Keratinocyte (primary cell): ENCODE results near the gene LRP1B. TPM values are rescaled to one million over a fixed set of nuclear protein-coding genes. Genes with fewer than 3 reads are reported as not detected.

ENCODE experiments used
- DNase-seq: peaks from one replicate; pipeline ENCODE4 v3.0.0-alpha.2; 2011; ENCODE audit warnings: low read depth, missing footprints, low spot score
- FAIRE-seq: peaks from 2 replicates; lab custom pipeline; 2011; peaks lifted over from hg19 to GRCh38; lab: Jason Lieb, UNC
- H2AFZ ChIP-seq: 2 replicates; pipeline ENCODE4 v1.6.0; 2012; ENCODE audit warnings: low read length, control low read depth, inconsistent platforms; ENCODE audit not compliant: control insufficient read depth
- H3K27ac ChIP-seq: 2 replicates; pipeline ENCODE4 v1.5.1; 2011; ENCODE audit warnings: low read length; ENCODE audit not compliant: control insufficient read depth, insufficient read depth
- H3K27me3 ChIP-seq: 3 replicates; pipeline ENCODE4 v1.6.0; 2011; ENCODE audit warnings: low read length; ENCODE audit not compliant: control insufficient read depth, insufficient read depth; ENCODE audit errors: extremely low read depth
- H3K36me3 ChIP-seq, 2 experiments: 2 replicates in 1 of 2; 3 replicates in 1 of 2; pipeline ENCODE4 v1.5.1; 2011; ENCODE audit warnings: low read length in 2 of 2, mild to moderate bottlenecking in 1 of 2; ENCODE audit not compliant: control insufficient read depth in 2 of 2, insufficient read depth in 2 of 2; ENCODE audit errors: extremely low read depth in 1 of 2
- H3K4me1 ChIP-seq: 3 replicates; pipeline ENCODE4 v1.5.1; 2011; ENCODE audit warnings: low read length; ENCODE audit not compliant: control insufficient read depth, insufficient read depth; ENCODE audit errors: extremely low read depth
- H3K4me2 ChIP-seq: 3 replicates; pipeline ENCODE4 v1.6.0; 2011; ENCODE audit warnings: low read depth, low read length; ENCODE audit not compliant: control insufficient read depth, insufficient read depth; ENCODE audit errors: extremely low read depth
- H3K4me3 ChIP-seq, 3 experiments: fragments of 200-600 bp in 1 of 3; sonication (generic) in 1 of 3; 2 replicates in 2 of 3; 3 replicates in 1 of 3; pipeline ENCODE4 v1.5.1; 2011 to 2016; ENCODE audit warnings: low read length in 3 of 3, mild to moderate bottlenecking in 3 of 3, control low read depth in 2 of 3, inconsistent platforms in 1 of 3, low read depth in 1 of 3, mixed read lengths in 1 of 3, mixed run types in 1 of 3, moderate library complexity in 1 of 3; ENCODE audit not compliant: control insufficient read depth in 2 of 3, insufficient read depth in 2 of 3; ENCODE audit errors: extremely low read depth in 1 of 3
- H3K79me2 ChIP-seq: 2 replicates; pipeline ENCODE4 v1.6.0; 2012; ENCODE audit warnings: low read length; ENCODE audit not compliant: control insufficient read depth, insufficient read depth
- H3K9ac ChIP-seq: 3 replicates; pipeline ENCODE4 v1.6.0; 2011; ENCODE audit warnings: low read length; ENCODE audit not compliant: control insufficient read depth, insufficient read depth; ENCODE audit errors: extremely low read depth
- H3K9me1 ChIP-seq: 3 replicates; pipeline ENCODE4 v1.6.0; 2011; ENCODE audit warnings: low read length; ENCODE audit not compliant: control insufficient read depth, insufficient read depth; ENCODE audit errors: extremely low read depth
- H3K9me3 ChIP-seq: 2 replicates; pipeline ENCODE4 v1.5.1; 2012; ENCODE audit warnings: low read depth, low read length; ENCODE audit not compliant: control insufficient read depth
- H4K20me1 ChIP-seq: 3 replicates; pipeline ENCODE4 v1.6.0; 2011; ENCODE audit warnings: low read length; ENCODE audit not compliant: control insufficient read depth, insufficient read depth; ENCODE audit errors: extremely low read depth
- EZH2 ChIP-seq: IDR thresholded peaks from one replicate; pipeline ENCODE4 v1.6.1; 2012; ENCODE audit warnings: inconsistent platforms, mild to moderate bottlenecking, low read length, moderate library complexity
- dilution Hi-C: fragments of 300-500 bp; cut with MboI; formaldehyde crosslinking; loops from one replicate; pipeline ENCODE4 v1.7.0; 2020; ENCODE audit warnings: low sequenced_read_pairs; ENCODE audit not compliant: extremely low pct_ligation_motif_present
- polyA plus RNA-seq, 5 experiments: library from polyadenylated mRNA; depleted of rRNA in 3 of 5; stranded (reverse) in 3 of 5; stranded (forward) in 1 of 5; unstranded in 1 of 5; fragments of >200 nt; gene quantifications; 1 replicate in 1 of 5; 2 replicates in 3 of 5; 3 replicates in 1 of 5; pipeline versions ENCODE4 v1.2.1 to v1.2.3, GENCODE V29; 2011 to 2012; ENCODE audit warnings: missing spikeins in 2 of 5, low read depth in 1 of 5, low replicate concordance in 1 of 5
- TF ChIP-seq, protein P1 (sequence below), 3 experiments: IDR thresholded peaks in 1 of 3; conservative IDR thresholded peaks in 1 of 3; optimal IDR thresholded peaks in 1 of 3; 2 replicates in 2 of 3; 3 replicates in 1 of 3; pipeline versions ENCODE3 to v1.5.1; 2011; ENCODE audit warnings: low read length in 3 of 3, mild to moderate bottlenecking in 3 of 3, moderate library complexity in 2 of 3, control low read depth in 1 of 3, inconsistent platforms in 1 of 3; ENCODE audit not compliant: insufficient read depth in 2 of 3; ENCODE audit errors: extremely low read depth in 1 of 3

Gene LRP1B
- polyA plus RNA-seq, 1 donor (not counting 4 experiments of a cell fraction or from before 2014, with no cell fraction given): not detected

DNA sequence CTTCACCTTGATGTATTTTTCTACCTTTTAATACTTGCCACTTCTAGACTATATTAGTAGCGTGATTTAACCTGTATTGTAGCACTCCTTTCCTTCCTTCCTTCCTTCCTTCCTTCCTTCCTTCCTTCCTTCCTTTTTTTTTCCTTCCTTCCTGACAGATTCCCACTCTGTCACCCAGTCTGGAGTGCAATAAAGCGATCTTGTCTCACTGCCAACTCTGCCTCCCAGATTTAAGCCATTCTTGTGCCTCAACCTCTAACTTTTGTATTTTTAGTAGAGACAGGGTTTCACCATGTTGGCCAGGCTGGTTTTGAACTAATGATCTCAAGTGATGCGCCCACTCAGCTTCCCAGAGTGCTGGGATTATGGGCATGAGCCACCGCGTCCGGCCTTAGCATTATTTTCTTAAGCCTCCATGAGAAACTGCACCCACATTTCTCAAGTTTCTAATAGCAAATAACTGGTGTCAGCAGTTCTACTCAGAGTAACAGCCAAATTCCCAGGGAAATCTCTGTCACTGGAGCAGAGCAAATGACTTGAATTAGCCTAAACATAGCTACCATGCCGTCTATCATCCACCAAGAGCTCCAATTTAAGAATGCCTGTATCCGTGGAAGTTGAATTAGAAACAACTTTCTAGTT, 529.2 kb downstream of the LRP1B start:
- Histone ChIP-seq H3K36me3 (no peaks in the 10 kb centered on the region), H3K27ac (no peak overlapping the region), H3K9me1 (no peaks in the 10 kb centered on the region), H2AFZ (no peak overlapping the region), H3K27me3 (no peaks in the 10 kb centered on the region), H3K4me3 (no peak overlapping the region), H3K9me3 (no peaks in the 10 kb centered on the region), H3K9ac (no peak overlapping the region), H3K4me2 (no peak overlapping the region), H4K20me1 (no peaks in the 10 kb centered on the region), H3K4me1 (no peaks in the 10 kb centered on the region), H3K79me2 (no peaks in the 10 kb centered on the region)
- TF ChIP-seq, protein P1, sequence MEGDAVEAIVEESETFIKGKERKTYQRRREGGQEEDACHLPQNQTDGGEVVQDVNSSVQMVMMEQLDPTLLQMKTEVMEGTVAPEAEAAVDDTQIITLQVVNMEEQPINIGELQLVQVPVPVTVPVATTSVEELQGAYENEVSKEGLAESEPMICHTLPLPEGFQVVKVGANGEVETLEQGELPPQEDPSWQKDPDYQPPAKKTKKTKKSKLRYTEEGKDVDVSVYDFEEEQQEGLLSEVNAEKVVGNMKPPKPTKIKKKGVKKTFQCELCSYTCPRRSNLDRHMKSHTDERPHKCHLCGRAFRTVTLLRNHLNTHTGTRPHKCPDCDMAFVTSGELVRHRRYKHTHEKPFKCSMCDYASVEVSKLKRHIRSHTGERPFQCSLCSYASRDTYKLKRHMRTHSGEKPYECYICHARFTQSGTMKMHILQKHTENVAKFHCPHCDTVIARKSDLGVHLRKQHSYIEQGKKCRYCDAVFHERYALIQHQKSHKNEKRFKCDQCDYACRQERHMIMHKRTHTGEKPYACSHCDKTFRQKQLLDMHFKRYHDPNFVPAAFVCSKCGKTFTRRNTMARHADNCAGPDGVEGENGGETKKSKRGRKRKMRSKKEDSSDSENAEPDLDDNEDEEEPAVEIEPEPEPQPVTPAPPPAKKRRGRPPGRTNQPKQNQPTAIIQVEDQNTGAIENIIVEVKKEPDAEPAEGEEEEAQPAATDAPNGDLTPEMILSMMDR (optimal IDR thresholded peaks at IDR 0.05 in 1 of 3, IDR thresholded peaks at IDR 0.05 in 1 of 3, conservative IDR thresholded peaks at IDR 0.05 in 1 of 3; ENCODE audit: extremely low read depth in 1 of 3, insufficient read depth in 2 of 3, low read length in 3 of 3): no peak
- no peak for TF ChIP-seq EZH2
- dilution Hi-C loops: no loop called here
- FAIRE-seq (no peak), DNase-seq (no peak)

DNA sequence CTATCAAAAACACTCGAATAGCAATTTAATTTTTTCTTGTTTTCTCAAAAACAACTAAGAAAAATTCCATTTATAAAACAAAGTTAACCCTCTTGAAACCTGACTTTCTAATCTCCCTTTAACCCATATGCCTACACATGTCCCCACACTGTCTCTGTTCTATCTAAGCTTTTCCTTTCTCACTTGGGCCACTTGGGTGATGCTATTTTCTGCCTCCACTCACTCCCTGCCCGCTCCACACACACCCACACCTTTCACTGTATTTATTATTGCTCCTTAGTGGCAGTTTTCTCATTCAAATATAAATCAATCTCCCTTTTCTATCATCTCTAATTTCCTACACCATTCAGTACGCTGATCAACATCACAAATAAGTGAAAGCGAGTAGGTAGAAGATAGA, 531.1 kb downstream of the LRP1B start:
- no peak for DNase-seq
- Histone ChIP-seq H3K27me3 (no peaks in the 10 kb centered on the region), H3K36me3 (no peaks in the 10 kb centered on the region), H3K4me1 (no peaks in the 10 kb centered on the region), H3K27ac (no peak overlapping the region), H3K9me1 (no peaks in the 10 kb centered on the region), H3K4me2 (no peak overlapping the region), H3K9ac (no peak overlapping the region), H3K4me3 (no peak overlapping the region), H4K20me1 (no peaks in the 10 kb centered on the region), H3K79me2 (no peaks in the 10 kb centered on the region), H3K9me3 (no peaks in the 10 kb centered on the region), H2AFZ (no peak overlapping the region)
- dilution Hi-C loops: no loop called here
- no peak for FAIRE-seq
- TF ChIP-seq, protein P1 (optimal IDR thresholded peaks at IDR 0.05 in 1 of 3, IDR thresholded peaks at IDR 0.05 in 1 of 3, conservative IDR thresholded peaks at IDR 0.05 in 1 of 3; ENCODE audit: extremely low read depth in 1 of 3, insufficient read depth in 2 of 3, low read length in 3 of 3): no peak
- no peak for TF ChIP-seq EZH2
